ENCODE measurements around the gene LEKR1. TPM values are rescaled to one million over a fixed set of nuclear protein-coding genes. Genes with fewer than 3 reads are reported as not detected.

Gene LEKR1
- total and polyA plus RNA-seq, 9 of the 15 experiments (the other 6 are each of a cell fraction or from before 2014, with no cell fraction given) = 0.76 to 1.8 (median 1.2) TPM

Small RNAs within 50 kb of the gene (small RNA-seq; reads per million reads assigned to genes)
- not detected for gene KLF3P2

Other genes starting within 250 kb of the LEKR1 start
- 15.1 and 15.8 TPM in 2 replicates for gene TIPARP, start 151.8 kb upstream of the LEKR1 start, total RNA-seq (2014; rRNA removed)
- 23.6 and 27.5 TPM in 2 replicates for gene TIPARP, start 151.8 kb upstream of the LEKR1 start, total RNA-seq (2014; rRNA removed; fragmentation: Illumina TruSeq; extraction: Trizol)
- gene TIPARP, start 151.8 kb upstream of the LEKR1 start, total RNA-seq (2015; rRNA removed; fragmentation: Illumina TruSeq; extraction: Trizol) = 29.4 TPM in 2 replicates
- 14.6 and 16.1 TPM in 2 replicates for gene TIPARP, start 151.8 kb upstream of the LEKR1 start, total RNA-seq (2021)
- 11.9 and 12.2 TPM in 2 replicates for gene TIPARP, start 151.8 kb upstream of the LEKR1 start, polyA plus RNA-seq (2011; rRNA removed)
- gene TIPARP, start 151.8 kb upstream of the LEKR1 start, polyA plus RNA-seq (2014; fragmentation: Illumina TruSeq; extraction: Trizol) = 18.3 and 20.4 TPM in 2 replicates
- gene TIPARP, start 151.8 kb upstream of the LEKR1 start, polyA plus RNA-seq (2014; fragmentation: Nextera tagmentation; extraction: Ambion mirVana) = 1 to 10 TPM; 2.4 to 3.5 TPM
- 8.3 and 9.8 TPM in 2 replicates for gene TIPARP, start 151.8 kb upstream of the LEKR1 start, polyA plus RNA-seq (2014; rRNA removed)

Measured in K562 (cell line).